Stimulated activated naive B cell treated with anti-CD40 and anti-IgM and Interleukin-4, amounts not matched to agents 10 μg/mL and 1 μg/mL and 100 μg/mL, for 72 hours (primary cell): ENCODE data around the gene GOLGA3.
"Not testable (repeated sequence)": the region's sequence is repeated elsewhere in the genome, so short reads cannot be mapped to it uniquely, and the experiment has no call there.

Experiments used
- ATAC-seq, 2 donors: fragments of 150-1000 bp; cut with Tn5 transposase; replicated peaks; 2 replicates each; pipeline ENCODE4 v1.10.0; 2021; ENCODE audit warnings: moderate library complexity in 1 of 2
- DNase-seq: peaks from one replicate; pipeline ENCODE4 v3.0.0; 2021
- H3K27ac Mint-ChIP-seq: one replicate; pipeline ENCODE4 v1.8.0; 2022; ENCODE audit warnings: mild to moderate bottlenecking, mixed read lengths
- H3K27me3 Mint-ChIP-seq, 2 donors: one replicate each; pipeline ENCODE4 v1.8.0; 2022; ENCODE audit warnings: mixed read lengths in 2 of 2
- H3K36me3 Mint-ChIP-seq, 2 donors: one replicate each; pipeline ENCODE4 v1.8.0; 2022; ENCODE audit warnings: mixed read lengths in 2 of 2, mild to moderate bottlenecking in 1 of 2
- H3K4me1 Mint-ChIP-seq, 2 donors: one replicate each; pipeline ENCODE4 v1.8.0; 2022; ENCODE audit warnings: mixed read lengths in 2 of 2, mild to moderate bottlenecking in 1 of 2
- H3K4me3 Mint-ChIP-seq, 2 donors: one replicate each; pipeline ENCODE4 v1.8.0; 2022; ENCODE audit warnings: mild to moderate bottlenecking in 2 of 2, mixed read lengths in 2 of 2, moderate library complexity in 1 of 2
- H3K9me3 Mint-ChIP-seq, 2 donors: one replicate each; pipeline ENCODE4 v1.8.0; 2022; ENCODE audit warnings: mixed read lengths in 2 of 2, mild to moderate bottlenecking in 1 of 2

Gene GOLGA3

GRCh38 chr12:132813443-132813842, 15.2 kb downstream of the GOLGA3 start:
- peak; percentile 67 to 91 for ATAC-seq
- Mint-ChIP-seq H3K36me3 (peaks cover 37 to 60% of the 10 kb centered on the region in 2 donors), H3K9me3 (peaks cover 3 to 5% of the 10 kb centered on the region in 2 donors), H3K4me1 (peaks cover 5 to 13% of the 10 kb centered on the region in 2 donors), H3K4me3 (no peak overlapping the region), H3K27me3 (no peaks in the 10 kb centered on the region), H3K27ac (peak overlapping the region; percentile 34)
- peak; percentile 24 for DNase-seq

DNA sequence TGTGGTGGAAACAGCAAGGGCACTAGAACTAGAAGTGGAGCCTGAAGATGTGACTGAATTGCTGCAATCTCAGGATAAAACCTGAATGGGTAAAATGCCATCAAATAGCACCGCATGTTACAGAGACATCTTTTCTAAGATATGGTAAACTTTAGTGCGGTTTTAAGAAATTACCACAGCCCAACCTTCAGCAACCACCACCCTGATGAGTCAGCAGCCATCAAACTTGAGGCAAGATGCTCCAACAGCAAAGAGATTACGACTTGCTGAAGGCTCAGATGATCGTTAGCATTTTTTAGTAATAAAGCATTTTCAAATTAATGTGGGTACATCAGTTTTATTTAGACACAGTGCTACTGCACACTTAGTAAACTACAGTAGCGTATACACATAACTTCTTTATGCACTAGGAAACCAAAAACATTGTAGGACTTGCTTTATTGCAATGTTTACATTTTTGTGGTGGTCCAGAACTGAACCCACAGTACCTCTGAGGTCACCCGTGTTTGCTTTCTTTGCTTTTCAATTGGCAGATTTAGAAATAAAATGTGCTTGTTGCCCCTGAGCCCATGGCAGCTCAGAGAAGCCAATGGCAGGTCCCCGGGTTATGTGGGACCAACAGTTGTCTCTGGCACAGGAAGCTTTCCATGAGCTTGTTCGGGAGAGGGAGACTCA, 15.9 kb downstream of the GOLGA3 start:
- Mint-ChIP-seq H3K9me3 (peaks cover 3 to 5% of the 10 kb centered on the region in 2 donors), H3K36me3 (peaks cover 32 to 60% of the 10 kb centered on the region in 2 donors), H3K4me3 (no peak overlapping the region), H3K4me1 (peaks cover 4 to 7% of the 10 kb centered on the region in 2 donors), H3K27me3 (no peaks in the 10 kb centered on the region), H3K27ac (peak overlapping the region; percentile 20)
- ATAC-seq, result no peak
- no peak for DNase-seq

- not testable (repeated sequence) for DNase-seq, H3K27me3 Mint-ChIP-seq, H3K4me3 Mint-ChIP-seq, ATAC-seq, H3K4me1 Mint-ChIP-seq, H3K27ac Mint-ChIP-seq, H3K9me3 Mint-ChIP-seq
- peaks cover 36 to 69% of the 10 kb centered on the region in 2 donors for H3K36me3 Mint-ChIP-seq
Observed at GRCh38 chr12:132809391-132809790, 19.3 kb downstream of the GOLGA3 start.

GRCh38 chr12:132807295-132808092, 21.2 kb downstream of the GOLGA3 start:
- ATAC-seq (no peak), DNase-seq (no peak)
- H3K27me3 Mint-ChIP-seq, result no peaks in the 10 kb centered on the region
- peaks cover 7 to 9% of the 10 kb centered on the region in 2 donors for H3K4me1 Mint-ChIP-seq
- H3K27ac Mint-ChIP-seq, result no peak overlapping the region
- no peak overlapping the region for H3K4me3 Mint-ChIP-seq
- peaks cover 50 to 77% of the 10 kb centered on the region in 2 donors for H3K36me3 Mint-ChIP-seq
- H3K9me3 Mint-ChIP-seq, result peaks cover 3 to 5% of the 10 kb centered on the region in 2 donors

- H3K27ac Mint-ChIP-seq, result no peak overlapping the region
- H3K9me3 Mint-ChIP-seq, result peaks cover 3 to 5% of the 10 kb centered on the region in 2 donors
- peaks cover 7 to 9% of the 10 kb centered on the region in 2 donors for H3K4me1 Mint-ChIP-seq
- ATAC-seq (no peak), DNase-seq (no peak)
- H3K27me3 Mint-ChIP-seq, result no peaks in the 10 kb centered on the region
- H3K4me3 Mint-ChIP-seq, result no peak overlapping the region
- peaks cover 49 to 74% of the 10 kb centered on the region in 2 donors for H3K36me3 Mint-ChIP-seq
Observed at GRCh38 chr12:132806857-132807256, 21.8 kb downstream of the GOLGA3 start.

DNA sequence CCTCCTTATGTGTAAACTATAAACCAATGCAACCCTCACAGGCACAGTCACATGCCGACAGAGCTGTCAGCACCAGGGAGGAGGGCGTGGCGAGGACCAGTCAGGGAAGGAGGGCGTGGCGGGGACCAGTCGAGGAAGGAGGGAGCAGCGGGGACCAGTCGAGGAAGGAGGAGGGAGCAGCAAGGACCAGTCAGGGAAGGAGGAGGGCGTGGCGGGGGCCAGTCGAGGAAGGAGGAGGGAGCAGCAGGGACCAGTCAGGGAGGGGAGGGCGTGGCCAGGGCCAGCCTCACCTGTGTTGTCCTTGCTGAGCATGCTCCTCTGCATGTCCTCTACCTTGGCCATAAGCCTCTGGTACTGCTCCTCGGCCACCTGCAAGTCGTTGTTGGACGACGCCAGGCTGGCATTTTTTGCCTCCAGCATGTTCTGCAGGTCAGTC, 24.2 kb downstream of the GOLGA3 start:
- Mint-ChIP-seq H3K27me3 (no peaks in the 10 kb centered on the region), H3K27ac (no peak overlapping the region), H3K4me1 (peaks cover 0 to 6% of the 10 kb centered on the region in 2 donors), H3K36me3 (peaks cover 53 to 76% of the 10 kb centered on the region in 2 donors), H3K4me3 (no peak overlapping the region), H3K9me3 (no peaks in the 10 kb centered on the region)
- ATAC-seq (no peak), DNase-seq (no peak)

DNA sequence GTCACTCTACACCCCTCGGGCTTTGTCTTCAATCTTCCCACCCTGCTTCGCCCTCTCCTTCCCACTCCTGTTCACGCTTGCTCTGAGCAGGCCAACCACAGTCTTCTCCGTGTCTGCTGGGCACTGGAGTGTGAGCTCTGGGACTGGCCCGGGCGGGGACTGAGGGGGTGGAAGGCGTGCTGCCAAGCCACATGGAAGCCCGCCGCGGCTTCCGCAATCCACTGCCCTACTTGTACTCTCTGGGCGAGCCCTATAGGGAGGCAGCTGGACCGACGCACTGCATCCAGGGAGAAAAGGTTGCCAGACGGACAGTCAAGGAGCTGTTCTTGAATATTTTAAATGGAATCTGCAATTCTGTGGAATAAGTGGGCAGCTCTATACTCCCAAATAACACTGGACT, 24.8 kb downstream of the GOLGA3 start:
- peaks cover 53 to 73% of the 10 kb centered on the region in 2 donors for H3K36me3 Mint-ChIP-seq
- H3K27ac Mint-ChIP-seq, result no peak overlapping the region
- no peak overlapping the region for H3K4me3 Mint-ChIP-seq
- ATAC-seq, result no peak
- H3K4me1 Mint-ChIP-seq, result peaks cover 0 to 6% of the 10 kb centered on the region in 2 donors
- H3K27me3 Mint-ChIP-seq, result no peaks in the 10 kb centered on the region
- H3K9me3 Mint-ChIP-seq, result no peaks in the 10 kb centered on the region
- no peak for DNase-seq

DNA sequence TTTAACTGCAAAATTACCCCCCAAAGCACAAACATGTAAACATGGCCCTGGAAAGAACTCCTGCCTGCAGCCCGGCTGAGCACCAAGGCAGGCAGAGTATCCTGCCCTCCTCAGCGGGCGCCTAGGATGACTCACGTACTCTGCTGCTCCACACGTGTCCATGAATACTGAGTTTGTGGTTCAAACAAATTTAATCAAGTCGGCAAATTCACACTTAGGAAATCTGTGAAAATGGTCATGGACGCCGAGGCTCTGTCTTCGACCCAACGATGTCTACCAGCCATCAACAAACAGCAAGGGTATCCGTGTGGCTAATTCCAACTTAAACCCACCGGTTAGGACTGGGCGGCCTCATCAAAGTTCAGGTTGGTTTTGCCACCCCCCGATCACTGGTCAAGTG, 25.5 kb downstream of the GOLGA3 start:
- ATAC-seq, result no peak
- Mint-ChIP-seq H3K27me3 (no peaks in the 10 kb centered on the region), H3K4me1 (peaks cover 0 to 6% of the 10 kb centered on the region in 2 donors), H3K36me3 (peaks cover 50 to 73% of the 10 kb centered on the region in 2 donors), H3K27ac (peak overlapping the region; percentile 51), H3K9me3 (no peaks in the 10 kb centered on the region), H3K4me3 (no peak overlapping the region)
- no peak for DNase-seq

DNA sequence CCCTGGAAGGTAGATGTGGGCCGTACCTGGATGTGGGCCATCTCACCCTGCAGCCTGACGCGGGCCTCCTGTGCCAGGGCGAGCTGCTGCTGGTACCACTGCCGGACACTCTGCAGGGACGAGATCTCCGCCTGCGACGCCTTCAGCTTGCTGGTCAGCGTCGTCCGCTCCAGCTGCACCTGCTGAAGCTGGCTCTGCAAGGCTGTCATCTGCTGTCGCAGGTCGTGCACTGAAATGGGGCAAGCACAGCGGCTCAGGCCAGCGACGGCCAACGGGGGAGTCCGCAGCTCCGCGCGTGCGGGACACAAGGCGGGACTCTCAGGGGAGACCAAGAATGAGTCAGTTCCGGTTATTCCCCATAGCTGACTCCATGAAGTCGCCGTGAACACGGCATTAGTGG, 26.9 kb downstream of the GOLGA3 start:
- peaks cover 0 to 6% of the 10 kb centered on the region in 2 donors for H3K4me1 Mint-ChIP-seq
- H3K36me3 Mint-ChIP-seq, result peaks cover 50 to 73% of the 10 kb centered on the region in 2 donors
- ATAC-seq, result no peak
- H3K9me3 Mint-ChIP-seq, result no peaks in the 10 kb centered on the region
- H3K4me3 Mint-ChIP-seq, result no peak overlapping the region
- DNase-seq, result no peak
- H3K27ac Mint-ChIP-seq, result no peak overlapping the region
- H3K27me3 Mint-ChIP-seq, result no peaks in the 10 kb centered on the region

DNA sequence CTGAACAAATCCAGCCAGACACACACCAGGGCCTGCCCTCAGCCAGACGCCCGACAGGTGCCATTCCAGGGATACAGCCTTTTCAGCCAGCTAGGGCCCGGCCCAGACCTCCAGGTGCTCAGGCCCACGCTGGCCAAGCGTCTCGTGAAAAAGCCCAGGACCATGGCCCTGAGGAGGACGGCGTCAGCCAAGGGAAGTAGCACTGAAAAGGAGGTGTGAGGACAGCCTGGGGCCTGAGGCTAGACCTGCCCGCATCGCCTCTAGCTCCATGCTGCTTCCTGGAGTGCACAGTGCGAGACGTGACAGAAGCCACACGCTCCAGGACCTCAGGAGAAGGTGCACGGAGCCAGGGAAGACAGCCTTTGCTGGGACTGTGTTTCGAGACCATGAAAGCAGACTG, 29.8 kb downstream of the GOLGA3 start:
- no peaks in the 10 kb centered on the region for H3K27me3 Mint-ChIP-seq
- no peak overlapping the region for H3K4me3 Mint-ChIP-seq
- H3K9me3 Mint-ChIP-seq, result no peaks in the 10 kb centered on the region
- H3K4me1 Mint-ChIP-seq, result no peaks in the 10 kb centered on the region
- no peak overlapping the region for H3K27ac Mint-ChIP-seq
- no peak for ATAC-seq
- DNase-seq, result no peak
- H3K36me3 Mint-ChIP-seq, result peaks cover 51 to 72% of the 10 kb centered on the region in 2 donors

- no peaks in the 10 kb centered on the region for H3K4me1 Mint-ChIP-seq
- H3K9me3 Mint-ChIP-seq, result no peaks in the 10 kb centered on the region
- no peak overlapping the region for H3K4me3 Mint-ChIP-seq
- H3K36me3 Mint-ChIP-seq, result peaks cover 45 to 68% of the 10 kb centered on the region in 2 donors
- no peaks in the 10 kb centered on the region for H3K27me3 Mint-ChIP-seq
- no peak overlapping the region for H3K27ac Mint-ChIP-seq
- ATAC-seq (no peak), DNase-seq (no peak)
Observed at GRCh38 chr12:132797820-132798570, 30.7 kb downstream of the GOLGA3 start.

DNA sequence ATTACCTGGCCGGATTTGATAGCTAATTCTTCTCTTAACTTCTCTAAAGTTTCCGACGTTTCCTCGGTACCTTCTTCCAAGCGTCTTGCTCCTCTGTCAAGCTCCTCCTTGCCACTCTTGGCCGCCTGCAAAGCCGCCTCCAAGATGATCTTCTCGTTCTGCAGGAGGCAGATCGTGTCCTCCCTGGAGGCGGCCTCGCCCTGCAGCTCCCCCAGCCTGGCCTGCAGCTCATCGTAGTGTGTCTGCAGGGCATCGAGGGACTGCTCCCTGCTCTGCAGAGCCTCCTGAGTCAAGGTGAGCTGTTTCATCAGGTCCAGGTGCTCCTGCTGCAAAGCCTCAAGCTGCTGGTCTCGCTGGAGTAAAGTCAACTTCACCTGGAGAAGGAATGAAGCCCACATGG, 32.8 kb downstream of the GOLGA3 start:
- Mint-ChIP-seq H3K4me1 (peaks cover 4 to 5% of the 10 kb centered on the region in 2 donors), H3K27ac (peak overlapping the region; percentile 47), H3K9me3 (no peaks in the 10 kb centered on the region), H3K36me3 (peaks cover 36 to 65% of the 10 kb centered on the region in 2 donors), H3K4me3 (no peak overlapping the region), H3K27me3 (no peaks in the 10 kb centered on the region)
- ATAC-seq (no peak), DNase-seq (no peak)

DNA sequence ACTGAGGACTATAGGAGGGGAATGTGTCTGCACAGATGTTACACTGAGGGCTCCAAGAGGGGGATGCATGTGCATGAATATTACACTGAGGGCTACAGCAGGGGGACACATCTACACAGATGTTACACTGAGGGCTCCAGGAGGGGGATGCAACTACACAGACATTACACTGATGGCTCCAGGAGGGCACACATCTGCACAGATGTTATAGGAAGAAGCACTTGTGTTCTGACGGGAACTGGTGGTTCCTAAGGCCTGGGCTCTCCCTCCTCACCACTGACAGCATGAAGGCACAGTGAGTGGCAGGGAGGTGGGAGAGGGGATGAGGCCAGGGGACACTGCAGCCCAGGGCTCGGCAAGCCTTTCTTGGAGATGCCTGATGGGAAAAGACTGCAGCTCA, 36.7 kb downstream of the GOLGA3 start:
- H3K36me3 Mint-ChIP-seq, result peaks cover 53 to 66% of the 10 kb centered on the region in 2 donors
- H3K4me3 Mint-ChIP-seq, H3K9me3 Mint-ChIP-seq, H3K4me1 Mint-ChIP-seq, H3K27ac Mint-ChIP-seq, H3K27me3 Mint-ChIP-seq, ATAC-seq, DNase-seq: not testable (repeated sequence)

DNA sequence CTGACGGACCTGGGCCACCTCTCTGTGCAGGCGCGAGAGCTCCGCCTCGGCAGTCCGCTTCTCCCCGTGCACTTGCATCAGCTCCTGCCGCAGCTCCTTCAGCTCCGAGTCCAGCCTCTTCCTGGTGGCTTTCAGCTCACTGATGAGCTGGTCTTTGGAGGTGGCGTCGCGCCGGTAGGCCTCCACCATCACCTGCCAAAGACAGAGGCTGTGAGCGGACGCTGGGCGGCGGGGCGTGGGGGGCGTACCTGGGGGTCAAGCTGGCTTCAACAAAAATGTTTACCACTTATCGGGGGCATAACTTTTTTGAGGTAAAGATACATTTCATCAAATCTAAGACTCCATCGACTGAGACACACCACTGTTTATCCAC, 39.6 kb downstream of the GOLGA3 start:
- Mint-ChIP-seq H3K27ac (no peak overlapping the region), H3K9me3 (no peaks in the 10 kb centered on the region), H3K27me3 (no peaks in the 10 kb centered on the region), H3K4me3 (no peak overlapping the region), H3K4me1 (peaks cover 5 to 11% of the 10 kb centered on the region in 2 donors), H3K36me3 (peaks cover 58 to 68% of the 10 kb centered on the region in 2 donors)
- no peak for DNase-seq
- no peak for ATAC-seq
